Ishikawa (cell line): ENCODE data around the gene ZNF350.

Experiments
- CEBPB ChIP-seq: IDR thresholded peaks from 2 replicates; pipeline ENCODE4 v1.6.1; 2012
- CREB1 ChIP-seq: IDR thresholded peaks from 2 replicates; pipeline ENCODE4 v1.6.1; 2012; ENCODE audit warnings: low read depth
- EGR1 ChIP-seq: IDR thresholded peaks from 2 replicates; pipeline ENCODE4 v1.6.1; 2012
- EP300 ChIP-seq: IDR thresholded peaks from 2 replicates; pipeline ENCODE4 v1.6.1; 2012; ENCODE audit warnings: borderline replicate concordance
- FOXM1 ChIP-seq: IDR thresholded peaks from 2 replicates; pipeline ENCODE4 v1.6.1; 2012; ENCODE audit warnings: low read depth, borderline replicate concordance
- NFIC ChIP-seq: IDR thresholded peaks from 2 replicates; pipeline ENCODE4 v1.6.1; 2012
- RAD21 ChIP-seq: IDR thresholded peaks from 2 replicates; pipeline ENCODE4 v1.6.1; 2012; ENCODE audit warnings: low read depth
- TAF1 ChIP-seq: IDR thresholded peaks from 2 replicates; pipeline ENCODE4 v1.6.1; 2012; ENCODE audit warnings: low read depth, mild to moderate bottlenecking
- TCF12 ChIP-seq: IDR thresholded peaks from 2 replicates; pipeline ENCODE4 v1.6.1; 2012; ENCODE audit warnings: low read depth
- TEAD4 ChIP-seq: IDR thresholded peaks from 2 replicates; pipeline ENCODE4 v1.6.1; 2012
- YY1 ChIP-seq: IDR thresholded peaks from 2 replicates; pipeline ENCODE4 v1.6.1; 2012; ENCODE audit warnings: low read depth
- ZBTB7A ChIP-seq: IDR thresholded peaks from 2 replicates; pipeline ENCODE4 v1.6.1; 2012; ENCODE audit warnings: low read depth
- TF ChIP-seq, protein P1 (sequence below): IDR thresholded peaks from 2 replicates; pipeline ENCODE4 v1.6.1; 2012
- TF ChIP-seq, protein P2 (sequence below): IDR thresholded peaks from 2 replicates; pipeline ENCODE4 v1.6.1; 2012
- TF ChIP-seq, protein P3 (sequence below): IDR thresholded peaks from 2 replicates; pipeline ENCODE4 v1.6.1; 2012; ENCODE audit warnings: low read depth, mild to moderate bottlenecking

The ZNF350 gene

DNA sequence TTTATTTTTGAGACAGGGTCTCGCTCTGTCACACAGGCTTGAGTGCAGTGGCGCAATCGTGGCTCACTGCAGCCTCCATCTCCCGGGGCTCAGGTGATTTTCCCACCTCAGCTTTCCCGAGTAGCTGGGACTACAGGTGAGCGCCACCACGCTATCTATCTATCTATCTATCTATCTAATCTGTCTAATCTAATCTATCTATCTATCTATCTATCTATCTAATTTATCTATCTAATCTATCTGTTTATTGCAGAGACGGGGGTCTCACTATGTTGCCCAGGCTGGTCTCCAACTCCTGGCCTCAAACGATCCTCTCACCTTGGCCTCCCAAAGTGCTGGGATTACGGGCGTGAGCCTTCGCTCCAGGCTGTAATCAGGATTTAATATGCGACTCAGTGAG is 58.8 kb downstream of the ZNF350 start:
- TF ChIP-seq NFIC (no peak), EP300 (no peak), FOXM1 (no peak), TEAD4 (no peak), EGR1 (no peak), TCF12 (no peak), RAD21 (no peak), CREB1 (no peak), CEBPB (no peak), TAF1 (no peak), ZBTB7A (no peak)
- TF ChIP-seq, protein P1, sequence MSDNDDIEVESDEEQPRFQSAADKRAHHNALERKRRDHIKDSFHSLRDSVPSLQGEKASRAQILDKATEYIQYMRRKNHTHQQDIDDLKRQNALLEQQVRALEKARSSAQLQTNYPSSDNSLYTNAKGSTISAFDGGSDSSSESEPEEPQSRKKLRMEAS, result no peak
- TF ChIP-seq, protein P2, sequence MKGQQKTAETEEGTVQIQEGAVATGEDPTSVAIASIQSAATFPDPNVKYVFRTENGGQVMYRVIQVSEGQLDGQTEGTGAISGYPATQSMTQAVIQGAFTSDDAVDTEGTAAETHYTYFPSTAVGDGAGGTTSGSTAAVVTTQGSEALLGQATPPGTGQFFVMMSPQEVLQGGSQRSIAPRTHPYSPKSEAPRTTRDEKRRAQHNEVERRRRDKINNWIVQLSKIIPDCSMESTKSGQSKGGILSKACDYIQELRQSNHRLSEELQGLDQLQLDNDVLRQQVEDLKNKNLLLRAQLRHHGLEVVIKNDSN, result no peak
- TF ChIP-seq, protein P3, sequence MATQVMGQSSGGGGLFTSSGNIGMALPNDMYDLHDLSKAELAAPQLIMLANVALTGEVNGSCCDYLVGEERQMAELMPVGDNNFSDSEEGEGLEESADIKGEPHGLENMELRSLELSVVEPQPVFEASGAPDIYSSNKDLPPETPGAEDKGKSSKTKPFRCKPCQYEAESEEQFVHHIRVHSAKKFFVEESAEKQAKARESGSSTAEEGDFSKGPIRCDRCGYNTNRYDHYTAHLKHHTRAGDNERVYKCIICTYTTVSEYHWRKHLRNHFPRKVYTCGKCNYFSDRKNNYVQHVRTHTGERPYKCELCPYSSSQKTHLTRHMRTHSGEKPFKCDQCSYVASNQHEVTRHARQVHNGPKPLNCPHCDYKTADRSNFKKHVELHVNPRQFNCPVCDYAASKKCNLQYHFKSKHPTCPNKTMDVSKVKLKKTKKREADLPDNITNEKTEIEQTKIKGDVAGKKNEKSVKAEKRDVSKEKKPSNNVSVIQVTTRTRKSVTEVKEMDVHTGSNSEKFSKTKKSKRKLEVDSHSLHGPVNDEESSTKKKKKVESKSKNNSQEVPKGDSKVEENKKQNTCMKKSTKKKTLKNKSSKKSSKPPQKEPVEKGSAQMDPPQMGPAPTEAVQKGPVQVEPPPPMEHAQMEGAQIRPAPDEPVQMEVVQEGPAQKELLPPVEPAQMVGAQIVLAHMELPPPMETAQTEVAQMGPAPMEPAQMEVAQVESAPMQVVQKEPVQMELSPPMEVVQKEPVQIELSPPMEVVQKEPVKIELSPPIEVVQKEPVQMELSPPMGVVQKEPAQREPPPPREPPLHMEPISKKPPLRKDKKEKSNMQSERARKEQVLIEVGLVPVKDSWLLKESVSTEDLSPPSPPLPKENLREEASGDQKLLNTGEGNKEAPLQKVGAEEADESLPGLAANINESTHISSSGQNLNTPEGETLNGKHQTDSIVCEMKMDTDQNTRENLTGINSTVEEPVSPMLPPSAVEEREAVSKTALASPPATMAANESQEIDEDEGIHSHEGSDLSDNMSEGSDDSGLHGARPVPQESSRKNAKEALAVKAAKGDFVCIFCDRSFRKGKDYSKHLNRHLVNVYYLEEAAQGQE, result no peak

DNA sequence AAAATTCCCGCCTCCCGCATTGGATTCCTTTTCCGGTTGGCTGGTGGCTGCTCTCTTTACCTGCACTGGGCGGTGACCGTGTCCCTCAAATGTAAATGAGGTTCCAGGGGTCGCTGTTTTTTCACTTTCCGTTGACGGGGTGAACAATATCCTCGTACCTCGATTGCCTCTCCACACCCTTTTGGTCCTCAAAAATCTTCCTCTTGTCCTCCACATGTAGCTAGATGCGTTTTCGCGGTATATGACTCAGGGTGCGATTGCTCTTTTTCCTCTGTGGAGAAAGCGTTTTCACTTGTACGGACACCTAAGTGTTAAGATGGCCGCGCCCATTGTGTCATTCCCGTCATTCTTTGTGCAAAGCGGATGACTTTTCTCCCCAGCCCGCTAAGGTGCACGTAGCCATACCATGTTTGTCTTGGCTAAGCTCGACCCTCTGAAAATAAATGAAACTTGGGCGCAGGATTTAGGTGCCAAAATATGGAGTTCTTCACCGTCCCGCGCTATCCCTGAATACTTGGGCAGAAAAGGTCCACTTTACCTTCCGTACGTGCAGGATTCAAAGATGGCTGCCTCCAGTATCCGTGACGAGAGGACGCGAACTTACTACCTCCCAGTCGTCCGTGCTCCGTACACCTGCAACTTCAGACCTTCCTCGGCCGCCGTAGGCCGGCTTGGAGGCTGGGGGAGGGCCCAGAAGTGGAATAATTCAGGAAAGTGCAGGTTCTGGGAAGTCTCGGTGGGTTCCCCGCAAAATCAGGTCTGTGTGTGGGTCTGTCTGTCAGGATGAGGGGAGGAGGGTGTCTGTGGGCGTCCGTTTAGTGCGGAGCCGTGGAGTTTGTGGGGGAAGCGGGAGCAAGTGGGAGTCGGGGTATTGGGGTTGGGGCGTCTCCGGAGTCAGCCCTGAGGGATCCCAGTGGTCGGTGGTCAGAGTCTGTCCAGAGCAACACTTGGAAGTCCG is 59.6 kb downstream of the ZNF350 start, which contains the start of gene ZNF613:
ZNF613 (plus strand) TSS at position 689 of the 958 bp plus-strand sequence. CDS start 8,749 bp downstream, outside the sequence.
- TF ChIP-seq YY1 (peak; percentile 98), FOXM1 (no peak), EP300 (no peak), CREB1 (0 out of 2 replicates have a peak, but pooled peaks have one; percentile 32), TCF12 (no peak), EGR1 (peak; percentile 61), CEBPB (no peak), TAF1 (peak; percentile 26; the same call in 1 of the 2 replicates), RAD21 (0 out of 2 replicates have a peak, but pooled peaks have one; percentile 8), ZBTB7A (no peak), NFIC (no peak)
- TF ChIP-seq, protein P1, result peak; percentile 77
- TF ChIP-seq, protein P2, result no peak; the same call in 1 of the 2 replicates
- TF ChIP-seq, protein P3, result no peak

DNA sequence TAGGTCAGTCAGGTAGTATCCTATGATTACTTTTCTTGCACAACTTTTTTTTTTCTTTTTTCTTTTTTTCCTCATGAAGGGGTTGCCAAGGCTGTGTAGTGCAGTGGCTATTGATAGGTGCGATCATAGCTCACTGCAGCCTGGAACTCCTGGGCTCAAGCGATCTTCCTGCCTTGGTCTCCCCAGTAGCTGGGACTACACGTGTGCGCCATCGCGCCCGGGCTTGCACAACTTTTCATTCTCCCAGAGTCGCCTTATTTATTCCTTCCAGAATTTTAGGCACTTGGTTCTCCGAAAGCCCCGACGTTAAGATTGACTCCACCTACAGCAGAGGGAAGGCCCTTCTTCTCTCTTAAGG is 60.2 kb downstream of the ZNF350 start:
- TF ChIP-seq CREB1 (no peak), TCF12 (no peak), EGR1 (no peak), RAD21 (no peak), CEBPB (no peak), ZBTB7A (no peak), TAF1 (no peak), EP300 (no peak), NFIC (no peak)
- TF ChIP-seq, protein P1, result no peak
- TF ChIP-seq, protein P3, result no peak
- TF ChIP-seq, protein P2, result no peak
